Measurements from ENCODE around the gene GRID2.

The GRID2 gene

DNA sequence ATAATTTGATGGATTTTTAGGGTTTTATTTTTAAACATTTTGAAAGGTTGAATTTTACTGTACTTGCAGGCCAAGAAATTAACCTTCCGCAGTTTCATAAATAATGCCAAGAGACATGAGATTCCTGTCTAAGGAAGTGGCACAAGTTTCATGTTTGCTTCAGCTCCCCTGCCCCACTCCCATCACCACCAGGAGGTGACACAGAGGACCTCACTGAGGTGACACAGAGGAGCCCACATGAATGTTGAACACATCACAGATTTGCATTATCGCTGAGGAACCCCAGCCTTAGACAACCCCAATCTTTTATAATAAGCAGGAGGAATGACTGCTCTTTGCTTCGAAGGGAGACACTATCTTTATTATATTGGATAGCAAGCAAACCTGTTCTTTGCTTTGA is 1033.4 kb downstream of the GRID2 start:
- TF ChIP-seq EZH2 (optimal IDR thresholded peaks at IDR 0.05; ENCODE audit: low read depth, low read length) (no peak), EZH2phosphoT487 (IDR thresholded peaks at IDR 0.05; ENCODE audit: low read length) (no peak)
- TF ChIP-seq, protein P1, sequence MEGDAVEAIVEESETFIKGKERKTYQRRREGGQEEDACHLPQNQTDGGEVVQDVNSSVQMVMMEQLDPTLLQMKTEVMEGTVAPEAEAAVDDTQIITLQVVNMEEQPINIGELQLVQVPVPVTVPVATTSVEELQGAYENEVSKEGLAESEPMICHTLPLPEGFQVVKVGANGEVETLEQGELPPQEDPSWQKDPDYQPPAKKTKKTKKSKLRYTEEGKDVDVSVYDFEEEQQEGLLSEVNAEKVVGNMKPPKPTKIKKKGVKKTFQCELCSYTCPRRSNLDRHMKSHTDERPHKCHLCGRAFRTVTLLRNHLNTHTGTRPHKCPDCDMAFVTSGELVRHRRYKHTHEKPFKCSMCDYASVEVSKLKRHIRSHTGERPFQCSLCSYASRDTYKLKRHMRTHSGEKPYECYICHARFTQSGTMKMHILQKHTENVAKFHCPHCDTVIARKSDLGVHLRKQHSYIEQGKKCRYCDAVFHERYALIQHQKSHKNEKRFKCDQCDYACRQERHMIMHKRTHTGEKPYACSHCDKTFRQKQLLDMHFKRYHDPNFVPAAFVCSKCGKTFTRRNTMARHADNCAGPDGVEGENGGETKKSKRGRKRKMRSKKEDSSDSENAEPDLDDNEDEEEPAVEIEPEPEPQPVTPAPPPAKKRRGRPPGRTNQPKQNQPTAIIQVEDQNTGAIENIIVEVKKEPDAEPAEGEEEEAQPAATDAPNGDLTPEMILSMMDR (IDR thresholded peaks at IDR 0.05; ENCODE audit: low read length), result no peak
- no peak for DNase-seq
- H3K9ac ChIP-seq (ENCODE audit: low read length), result no peak overlapping the region
- H3K27ac ChIP-seq (ENCODE audit: low read length), result no peak overlapping the region
- no peaks in the 10 kb centered on the region for H3F3A ChIP-seq (ENCODE audit: insufficient read depth, low read length)
- H3K9me3 ChIP-seq (replicated peaks; ENCODE audit: insufficient read depth, low read length), result no peaks in the 10 kb centered on the region
- H3K4me2 ChIP-seq (ENCODE audit: low read depth, low read length), result no peak overlapping the region
- no peaks in the 10 kb centered on the region for H3K27me3 ChIP-seq (replicated peaks; ENCODE audit: insufficient read depth, low read length)
- H3K9me2 ChIP-seq (replicated peaks; ENCODE audit: insufficient read depth, low read length), result no peaks in the 10 kb centered on the region
- H3K4me1 ChIP-seq (ENCODE audit: low read length), result no peaks in the 10 kb centered on the region
- H4K20me1 ChIP-seq (ENCODE audit: insufficient read depth, low read length), result no peaks in the 10 kb centered on the region
- no peaks in the 10 kb centered on the region for H3K36me3 ChIP-seq (replicated peaks; ENCODE audit: insufficient read depth, low read length)
- H3K79me2 ChIP-seq (ENCODE audit: low read length), result no peaks in the 10 kb centered on the region
- no peak overlapping the region for H2AFZ ChIP-seq (ENCODE audit: low read length)
- H3K4me3 ChIP-seq (ENCODE audit: low read length), result no peak overlapping the region

DNA sequence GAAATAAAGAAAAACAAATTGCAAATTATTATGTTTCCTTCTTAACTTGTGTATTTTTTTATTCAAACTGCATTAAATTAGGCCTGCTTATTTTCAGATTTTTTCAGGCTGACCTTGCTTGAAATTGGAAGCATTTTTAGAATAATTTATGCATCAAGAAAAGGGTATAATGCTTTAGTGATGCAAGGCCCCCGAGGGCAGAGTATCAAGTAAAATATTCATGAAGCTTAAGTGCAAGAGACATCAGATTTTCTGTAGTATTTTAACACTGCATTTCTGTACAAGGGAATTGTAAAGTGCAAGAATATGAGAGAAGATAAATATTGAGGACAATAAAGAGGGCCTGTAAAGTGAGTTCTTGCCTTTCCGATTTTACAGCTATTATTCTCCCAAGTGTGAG is 1039.0 kb downstream of the GRID2 start:
- Histone ChIP-seq H3F3A (ENCODE audit: insufficient read depth, low read length) (no peaks in the 10 kb centered on the region), H4K20me1 (ENCODE audit: insufficient read depth, low read length) (no peaks in the 10 kb centered on the region), H3K36me3 (replicated peaks; ENCODE audit: insufficient read depth, low read length) (no peaks in the 10 kb centered on the region), H3K27me3 (replicated peaks; ENCODE audit: insufficient read depth, low read length) (no peaks in the 10 kb centered on the region), H3K27ac (ENCODE audit: low read length) (no peak overlapping the region), H3K4me3 (ENCODE audit: low read length) (no peak overlapping the region), H3K9me2 (replicated peaks; ENCODE audit: insufficient read depth, low read length) (no peaks in the 10 kb centered on the region), H3K79me2 (ENCODE audit: low read length) (no peaks in the 10 kb centered on the region), H3K9me3 (replicated peaks; ENCODE audit: insufficient read depth, low read length) (no peaks in the 10 kb centered on the region), H3K4me2 (ENCODE audit: low read depth, low read length) (no peak overlapping the region), H3K9ac (ENCODE audit: low read length) (no peak overlapping the region), H3K4me1 (ENCODE audit: low read length) (no peaks in the 10 kb centered on the region), H2AFZ (ENCODE audit: low read length) (no peak overlapping the region)
- TF ChIP-seq EZH2phosphoT487 (IDR thresholded peaks at IDR 0.05; ENCODE audit: low read length) (no peak), EZH2 (optimal IDR thresholded peaks at IDR 0.05; ENCODE audit: low read depth, low read length) (no peak)
- TF ChIP-seq, protein P1 (IDR thresholded peaks at IDR 0.05; ENCODE audit: low read length), result no peak
- DNase-seq, result no peak

DNA sequence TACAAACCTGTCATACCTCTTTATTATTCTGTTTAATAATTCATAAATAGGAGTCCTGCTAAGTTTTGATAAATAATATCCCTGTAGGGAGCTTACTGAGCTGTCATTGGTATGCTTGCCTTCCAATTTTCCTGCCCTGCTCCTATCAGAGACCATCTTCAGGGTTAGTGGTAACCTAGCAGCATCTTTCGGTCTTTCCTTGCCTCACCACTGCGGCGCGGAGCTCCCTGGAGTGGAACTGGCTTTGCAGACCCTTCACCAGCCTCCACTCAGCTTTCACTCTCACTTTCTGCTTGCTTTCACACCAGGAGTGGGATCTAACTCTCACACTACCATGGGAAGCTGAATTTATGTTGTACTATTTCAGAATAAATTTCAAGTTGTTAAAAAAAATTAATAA is 1043.1 kb downstream of the GRID2 start:
- H3K9me3 ChIP-seq (replicated peaks; ENCODE audit: insufficient read depth, low read length), result no peaks in the 10 kb centered on the region
- no peaks in the 10 kb centered on the region for H3K4me1 ChIP-seq (ENCODE audit: low read length)
- H3K79me2 ChIP-seq (ENCODE audit: low read length), result no peaks in the 10 kb centered on the region
- DNase-seq, result no peak
- H3F3A ChIP-seq (ENCODE audit: insufficient read depth, low read length), result no peaks in the 10 kb centered on the region
- no peak overlapping the region for H2AFZ ChIP-seq (ENCODE audit: low read length)
- no peaks in the 10 kb centered on the region for H3K9me2 ChIP-seq (replicated peaks; ENCODE audit: insufficient read depth, low read length)
- no peaks in the 10 kb centered on the region for H3K27me3 ChIP-seq (replicated peaks; ENCODE audit: insufficient read depth, low read length)
- no peak overlapping the region for H3K9ac ChIP-seq (ENCODE audit: low read length)
- H3K4me2 ChIP-seq (ENCODE audit: low read depth, low read length), result no peak overlapping the region
- H3K27ac ChIP-seq (ENCODE audit: low read length), result no peak overlapping the region
- no peaks in the 10 kb centered on the region for H4K20me1 ChIP-seq (ENCODE audit: insufficient read depth, low read length)
- no peak overlapping the region for H3K4me3 ChIP-seq (ENCODE audit: low read length)
- no peak for TF ChIP-seq EZH2phosphoT487 (IDR thresholded peaks at IDR 0.05; ENCODE audit: low read length)
- TF ChIP-seq EZH2 (optimal IDR thresholded peaks at IDR 0.05; ENCODE audit: low read depth, low read length), result no peak
- TF ChIP-seq, protein P1 (IDR thresholded peaks at IDR 0.05; ENCODE audit: low read length), result no peak
- no peaks in the 10 kb centered on the region for H3K36me3 ChIP-seq (replicated peaks; ENCODE audit: insufficient read depth, low read length)

All from MM.1S (cell line).